WERI-Rb-1 (cell line): Measurements from ENCODE around the gene HS3ST3A1.

Experiments
- DNase-seq: peaks from one replicate; pipeline ENCODE4 v3.0.0-alpha.2; 2020
- H3K27ac ChIP-seq: fragments of 250-450 bp; sonication (Bioruptor Pico); 2 replicates; pipeline ENCODE4 v1.5.1; 2020; ENCODE audit warnings: mild to moderate bottlenecking, moderate library complexity
- H3K27me3 ChIP-seq: fragments of 250-450 bp; sonication (Bioruptor Pico); 2 replicates; pipeline ENCODE4 v1.5.1; 2021; ENCODE audit warnings: mild to moderate bottlenecking, low read depth, moderate library complexity; ENCODE audit not compliant: insufficient read depth, severe bottlenecking
- H3K36me3 ChIP-seq: fragments of 250-450 bp; sonication (Bioruptor Pico); 2 replicates; pipeline ENCODE4 v1.5.1; 2020; ENCODE audit warnings: mild to moderate bottlenecking, moderate library complexity
- H3K4me3 ChIP-seq: 2 replicates; pipeline ENCODE4 v1.5.1; 2011; ENCODE audit warnings: low read depth, mild to moderate bottlenecking, control low read depth, low read length
- H3K9me3 ChIP-seq: fragments of 250-450 bp; sonication (Bioruptor Pico); 2 replicates; pipeline ENCODE4 v1.5.1; 2021; ENCODE audit warnings: mild to moderate bottlenecking, moderate library complexity; ENCODE audit not compliant: severe bottlenecking
- TF ChIP-seq, protein P1 (sequence below): IDR thresholded peaks from 2 replicates; pipeline ENCODE4 v1.5.1; 2011; ENCODE audit warnings: low read depth, mild to moderate bottlenecking, control low read depth, inconsistent platforms, low read length

Gene HS3ST3A1

DNA sequence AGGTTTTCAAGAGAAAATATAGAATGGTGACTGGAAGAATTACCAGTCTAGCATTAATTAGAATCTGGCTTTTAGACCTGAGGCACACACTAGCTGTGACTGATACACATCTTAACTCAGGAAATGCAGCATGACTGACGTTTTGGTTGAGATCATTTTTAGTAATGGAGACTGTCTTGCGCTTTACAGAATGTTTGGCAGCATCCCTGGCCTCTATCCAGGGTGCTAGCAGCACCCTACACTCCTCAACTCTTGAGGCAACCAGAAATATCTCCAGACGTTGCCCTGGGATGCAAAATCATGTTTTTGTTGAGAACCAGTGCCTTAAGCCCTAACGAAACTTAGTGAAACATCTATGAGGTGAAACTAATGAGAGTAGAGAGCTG, 109.0 kb downstream of the HS3ST3A1 start:
- Histone ChIP-seq H3K27me3 (no peaks in the 10 kb centered on the region), H3K36me3 (no peaks in the 10 kb centered on the region), H3K27ac (no peak overlapping the region), H3K4me3 (no peak overlapping the region), H3K9me3 (no peaks in the 10 kb centered on the region)
- no peak for DNase-seq
- TF ChIP-seq, protein P1, sequence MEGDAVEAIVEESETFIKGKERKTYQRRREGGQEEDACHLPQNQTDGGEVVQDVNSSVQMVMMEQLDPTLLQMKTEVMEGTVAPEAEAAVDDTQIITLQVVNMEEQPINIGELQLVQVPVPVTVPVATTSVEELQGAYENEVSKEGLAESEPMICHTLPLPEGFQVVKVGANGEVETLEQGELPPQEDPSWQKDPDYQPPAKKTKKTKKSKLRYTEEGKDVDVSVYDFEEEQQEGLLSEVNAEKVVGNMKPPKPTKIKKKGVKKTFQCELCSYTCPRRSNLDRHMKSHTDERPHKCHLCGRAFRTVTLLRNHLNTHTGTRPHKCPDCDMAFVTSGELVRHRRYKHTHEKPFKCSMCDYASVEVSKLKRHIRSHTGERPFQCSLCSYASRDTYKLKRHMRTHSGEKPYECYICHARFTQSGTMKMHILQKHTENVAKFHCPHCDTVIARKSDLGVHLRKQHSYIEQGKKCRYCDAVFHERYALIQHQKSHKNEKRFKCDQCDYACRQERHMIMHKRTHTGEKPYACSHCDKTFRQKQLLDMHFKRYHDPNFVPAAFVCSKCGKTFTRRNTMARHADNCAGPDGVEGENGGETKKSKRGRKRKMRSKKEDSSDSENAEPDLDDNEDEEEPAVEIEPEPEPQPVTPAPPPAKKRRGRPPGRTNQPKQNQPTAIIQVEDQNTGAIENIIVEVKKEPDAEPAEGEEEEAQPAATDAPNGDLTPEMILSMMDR = no peak

DNA sequence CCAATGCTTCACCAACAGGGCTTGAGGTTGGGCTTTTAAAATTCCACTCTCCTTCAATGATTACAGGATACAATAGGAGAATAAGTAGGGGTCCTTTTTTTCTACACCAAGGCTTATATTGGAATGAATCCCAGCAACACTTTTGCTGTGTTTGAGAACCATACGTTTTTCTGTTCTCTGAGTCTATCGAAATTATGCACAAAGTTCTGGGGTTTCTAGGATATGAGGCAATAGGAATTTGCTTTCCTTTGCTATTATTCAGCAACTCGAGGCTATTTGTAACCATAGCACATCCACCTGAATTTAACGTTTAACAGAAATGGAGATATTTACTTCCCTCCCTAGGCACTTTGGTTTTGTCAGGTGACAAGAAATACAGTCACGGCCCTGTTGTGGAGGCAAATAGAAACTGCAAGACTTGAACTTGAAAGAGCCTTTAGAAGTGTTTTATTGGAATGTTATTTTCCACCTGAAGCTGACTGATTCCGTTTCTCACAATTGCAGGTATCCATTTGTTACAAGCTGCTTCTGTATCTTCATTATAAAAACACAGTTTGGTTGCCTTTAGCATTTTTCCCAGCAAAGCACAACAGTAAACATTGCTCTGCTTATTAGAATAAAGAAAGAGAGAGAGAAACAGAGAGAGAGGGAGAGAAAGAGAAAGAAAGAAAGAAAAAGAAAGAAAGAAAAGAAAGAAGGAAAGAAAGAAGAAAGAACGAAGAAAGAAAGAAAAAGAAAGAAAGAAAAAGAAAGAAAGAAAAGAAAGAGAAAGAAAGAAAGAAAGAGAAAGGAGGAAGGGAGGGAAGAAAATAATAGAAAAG, 109.6 kb downstream of the HS3ST3A1 start:
- H3K36me3 ChIP-seq = no peaks in the 10 kb centered on the region
- TF ChIP-seq, protein P1 = no peak
- no peak overlapping the region for H3K4me3 ChIP-seq
- no peak overlapping the region for H3K27ac ChIP-seq
- no peak for DNase-seq
- no peaks in the 10 kb centered on the region for H3K27me3 ChIP-seq
- H3K9me3 ChIP-seq = no peaks in the 10 kb centered on the region

DNA sequence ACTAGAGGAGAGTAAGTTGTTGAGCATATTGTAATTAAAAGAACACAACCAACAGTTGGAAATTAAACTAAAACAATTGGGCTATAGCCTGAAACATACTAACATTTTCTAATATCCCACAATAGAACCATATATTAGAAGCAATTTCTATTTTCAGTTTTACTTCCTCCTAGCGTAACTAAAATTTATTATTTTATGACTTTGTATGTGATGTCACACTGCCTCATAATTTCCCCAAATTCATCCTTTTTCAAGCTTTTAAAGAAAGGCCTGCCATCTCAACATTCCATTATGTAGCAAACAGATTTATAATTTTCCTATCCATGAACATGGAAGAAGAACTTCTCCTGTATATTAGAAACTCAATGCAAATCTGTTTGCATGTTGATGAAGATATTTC, 110.2 kb downstream of the HS3ST3A1 start:
- Histone ChIP-seq H3K4me3 (no peak overlapping the region), H3K27me3 (no peaks in the 10 kb centered on the region), H3K9me3 (no peaks in the 10 kb centered on the region), H3K36me3 (no peaks in the 10 kb centered on the region), H3K27ac (no peak overlapping the region)
- TF ChIP-seq, protein P1 = no peak
- no peak for DNase-seq

DNA sequence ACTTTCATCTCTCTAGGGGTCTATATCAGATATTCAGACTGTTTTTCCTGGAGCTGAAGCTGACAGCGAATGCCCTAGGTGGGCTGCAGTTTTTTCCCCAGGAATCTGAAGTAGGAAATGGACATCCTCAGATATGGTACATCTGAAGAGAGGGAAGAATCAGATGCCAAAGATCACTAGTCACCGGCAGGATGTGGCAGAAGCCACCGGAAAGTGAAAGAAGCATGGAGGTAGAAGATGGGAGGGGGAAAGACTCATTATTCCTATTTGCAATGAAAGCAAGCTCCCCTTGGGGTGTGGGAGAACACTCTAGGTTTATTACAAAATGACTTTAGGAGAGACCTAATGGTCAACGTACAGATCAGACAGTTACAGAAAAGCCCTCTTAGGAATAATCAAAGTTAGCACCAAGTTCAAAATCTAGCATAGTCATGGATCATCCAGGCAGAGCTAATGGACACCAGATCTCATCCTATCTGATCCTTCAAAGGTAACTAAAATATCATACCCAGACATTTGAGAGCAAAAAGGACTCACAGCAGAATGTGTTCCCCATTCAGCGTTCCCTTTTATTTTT, 110.7 kb downstream of the HS3ST3A1 start:
- Histone ChIP-seq H3K36me3 (no peaks in the 10 kb centered on the region), H3K4me3 (no peak overlapping the region), H3K27ac (no peak overlapping the region), H3K9me3 (no peaks in the 10 kb centered on the region), H3K27me3 (no peaks in the 10 kb centered on the region)
- DNase-seq = no peak
- TF ChIP-seq, protein P1 = no peak

DNA sequence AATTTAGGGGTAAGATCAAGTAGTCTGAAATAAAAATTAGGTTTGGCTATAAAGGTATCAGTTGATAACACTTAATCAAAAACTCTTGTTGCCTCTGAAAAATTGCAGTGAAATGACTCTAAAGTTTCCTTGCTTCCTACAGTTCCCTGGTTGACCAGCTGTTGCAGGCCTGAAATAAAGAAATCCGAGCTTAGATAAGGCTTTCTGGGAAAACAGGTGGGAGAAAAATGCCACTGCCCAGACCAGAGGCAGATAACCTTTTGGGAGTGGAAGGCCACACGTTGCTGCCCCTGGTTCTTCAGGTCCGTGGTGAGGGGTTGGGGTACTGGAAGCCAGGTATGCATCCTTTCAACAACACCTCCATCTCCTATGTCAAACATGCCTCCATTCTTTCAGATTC, 111.3 kb downstream of the HS3ST3A1 start:
- no peak overlapping the region for H3K27ac ChIP-seq

More for the DNA sequence above, 111.3 kb downstream of the HS3ST3A1 start:
- Histone ChIP-seq H3K36me3 (no peaks in the 10 kb centered on the region), H3K4me3 (no peak overlapping the region), H3K9me3 (no peaks in the 10 kb centered on the region), H3K27me3 (no peaks in the 10 kb centered on the region)
- no peak for DNase-seq
- TF ChIP-seq, protein P1 = no peak
